Loucy (cell line): Measurements from ENCODE around the gene ORMDL3.

Source experiments
- EZH2phosphoT487 ChIP-seq: fragments of 200-600 bp; IDR thresholded peaks from 2 replicates; pipeline ENCODE4 v1.6.1; 2018; ENCODE audit warnings: antibody characterized with exemption, mild to moderate bottlenecking, moderate library complexity, borderline replicate concordance
- TF ChIP-seq, protein P1 (sequence below): fragments of 200-600 bp; sonication (generic); conservative IDR thresholded peaks from 2 replicates; pipeline ENCODE4 v1.5.1; 2014; ENCODE audit warnings: mild to moderate bottlenecking, antibody characterized with exemption, low read length

GRCh38 chr17:39965017-39965699 is 37.8 kb upstream of the ORMDL3 start:
- TF ChIP-seq, protein P1, sequence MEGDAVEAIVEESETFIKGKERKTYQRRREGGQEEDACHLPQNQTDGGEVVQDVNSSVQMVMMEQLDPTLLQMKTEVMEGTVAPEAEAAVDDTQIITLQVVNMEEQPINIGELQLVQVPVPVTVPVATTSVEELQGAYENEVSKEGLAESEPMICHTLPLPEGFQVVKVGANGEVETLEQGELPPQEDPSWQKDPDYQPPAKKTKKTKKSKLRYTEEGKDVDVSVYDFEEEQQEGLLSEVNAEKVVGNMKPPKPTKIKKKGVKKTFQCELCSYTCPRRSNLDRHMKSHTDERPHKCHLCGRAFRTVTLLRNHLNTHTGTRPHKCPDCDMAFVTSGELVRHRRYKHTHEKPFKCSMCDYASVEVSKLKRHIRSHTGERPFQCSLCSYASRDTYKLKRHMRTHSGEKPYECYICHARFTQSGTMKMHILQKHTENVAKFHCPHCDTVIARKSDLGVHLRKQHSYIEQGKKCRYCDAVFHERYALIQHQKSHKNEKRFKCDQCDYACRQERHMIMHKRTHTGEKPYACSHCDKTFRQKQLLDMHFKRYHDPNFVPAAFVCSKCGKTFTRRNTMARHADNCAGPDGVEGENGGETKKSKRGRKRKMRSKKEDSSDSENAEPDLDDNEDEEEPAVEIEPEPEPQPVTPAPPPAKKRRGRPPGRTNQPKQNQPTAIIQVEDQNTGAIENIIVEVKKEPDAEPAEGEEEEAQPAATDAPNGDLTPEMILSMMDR = no peak
- TF ChIP-seq EZH2phosphoT487 = no peak
